T-cell (primary cell): ENCODE results near the gene MAP2K3. TPM values are rescaled to one million over a fixed set of nuclear protein-coding genes. Genes with fewer than 3 reads are reported as not detected.

Experiments
- ATAC-seq, 4 experiments: fragments of 200-7000 bp in 3 of 4; fragments of 150-1000 bp in 1 of 4; cut with Tn5 transposase; replicated peaks in 1 of 4; 1 replicate in 3 of 4; 2 replicates in 1 of 4; pipeline ENCODE4 v1.10.0; 2021; ENCODE audit warnings: moderate library complexity in 3 of 4, mild to moderate bottlenecking in 2 of 4, moderate number of reproducible peaks in 1 of 4
- CTCF ChIA-PET, 2 donors: fragments of 300-600 bp; sonication (Branson Sonifier 250); formaldehyde crosslinking; loops; one replicate each; lab custom pipeline; 2022; ENCODE audit warnings: antibody characterized with exemption in 2 of 2; lab: Charles Lee
- POLR2A ChIA-PET, 2 donors: fragments of 300-600 bp; sonication (Branson Sonifier 250); formaldehyde crosslinking; loops; one replicate each; lab custom pipeline; 2022; ENCODE audit warnings: antibody characterized with exemption in 2 of 2; lab: Charles Lee
- DNase-seq, 35 experiments: peaks; one replicate each; pipeline versions ENCODE4 v3.0.0 to v3.0.0-alpha.2; 2013 to 2023
- H3K27ac ChIP-seq: one replicate; pipeline ENCODE4 v1.5.1; 2013; ENCODE audit warnings: low read length
- H3K27me3 ChIP-seq, 2 experiments: replicated peaks in 1 of 2; 1 replicate in 1 of 2; 2 replicates in 1 of 2; pipeline versions ENCODE4 v1.6.1 to v1.7.0; 2013; ENCODE audit warnings: low read length in 1 of 2, mixed read lengths in 1 of 2; ENCODE audit not compliant: control insufficient read depth in 2 of 2, insufficient read depth in 2 of 2; ENCODE audit errors: extremely low read depth in 1 of 2
- H3K36me3 ChIP-seq, 2 donors: 1 replicate in 1 of 2; 2 replicates in 1 of 2; pipeline versions ENCODE4 v1.6.1 to v1.7.0; 2013; ENCODE audit warnings: low read length in 1 of 2; ENCODE audit not compliant: control insufficient read depth in 2 of 2, insufficient read depth in 1 of 2; ENCODE audit errors: extremely low read depth in 1 of 2
- H3K4me1 ChIP-seq, 2 experiments: 1 replicate in 1 of 2; 2 replicates in 1 of 2; pipeline versions ENCODE4 v1.6.1 to v1.7.0; 2013; ENCODE audit warnings: low read length in 2 of 2, mixed read lengths in 1 of 2; ENCODE audit not compliant: insufficient read depth in 2 of 2, control insufficient read depth in 1 of 2; ENCODE audit errors: extremely low read depth in 1 of 2
- H3K4me3 ChIP-seq, 2 donors: 1 replicate in 1 of 2; 2 replicates in 1 of 2; pipeline versions ENCODE4 v1.5.1 to v1.7.0; 2013; ENCODE audit warnings: mild to moderate bottlenecking in 2 of 2, low read length in 1 of 2, moderate library complexity in 1 of 2; ENCODE audit not compliant: control insufficient read depth in 1 of 2; ENCODE audit errors: extremely low read depth in 1 of 2
- H3K9me3 ChIP-seq: 2 replicates; pipeline ENCODE4 v1.7.0; 2013
- H3K27ac Mint-ChIP-seq, 2 donors: one replicate each; pipeline ENCODE4 v1.8.0; 2020 to 2021; ENCODE audit warnings: mild to moderate bottlenecking in 2 of 2, mixed read lengths in 2 of 2
- H3K27me3 Mint-ChIP-seq, 2 donors: one replicate each; pipeline ENCODE4 v1.8.0; 2021 to 2022; ENCODE audit warnings: mixed read lengths in 2 of 2
- H3K36me3 Mint-ChIP-seq: one replicate; pipeline ENCODE4 v1.8.0; 2021; ENCODE audit warnings: mixed read lengths
- H3K4me1 Mint-ChIP-seq, 3 donors: one replicate each; pipeline ENCODE4 v1.8.0; 2020 to 2022; ENCODE audit warnings: mixed read lengths in 3 of 3, mild to moderate bottlenecking in 1 of 3
- H3K4me3 Mint-ChIP-seq, 3 donors: one replicate each; pipeline ENCODE4 v1.8.0; 2020 to 2022; ENCODE audit warnings: mild to moderate bottlenecking in 3 of 3, mixed read lengths in 3 of 3, moderate library complexity in 3 of 3
- H3K9me3 Mint-ChIP-seq, 3 donors: one replicate each; pipeline ENCODE4 v1.8.0; 2020 to 2022; ENCODE audit warnings: mixed read lengths in 3 of 3
- WGBS: methylation state at CpG from one replicate; pipeline ENCODE4 v1.1.5; 2013; ENCODE audit warnings: missing lambda C conversion rate; ENCODE audit not compliant: insufficient coverage; 5-methylcytosine and 5-hydroxymethylcytosine counted together
- total RNA-seq, 35 experiments: library from RNA in 6 of 35; stranded (reverse) in 6 of 35; fragments of 120-200 nt in 1 of 35; gene quantifications; one replicate each; pipeline versions ENCODE4 v1.2.1 to v1.2.4 and lab custom pipeline; 2013 to 2026

Gene MAP2K3
- total RNA-seq, 5 donors from 2014 or later (not counting 1 experiment from before 2014, with no cell fraction given), result 36.9 to 61.3 (median 57.1) TPM

- H3K27me3 Mint-ChIP-seq, result no peaks in the 10 kb centered on the region
- ChIA-PET POLR2A (interaction anchor here in 1 of 2 donors (0.6 kb wide), 1 partner anchor 249 kb away, joined by 4 read pairs; no protein-coding TSS in a partner anchor), CTCF (interaction anchor here in 1 of 2 donors (0.6 to 0.7 kb wide), 2 partner anchors 178 to 249 kb away, joined by 3 read pairs; no protein-coding TSS in a partner anchor)
- no peaks in the 10 kb centered on the region for H3K9me3 ChIP-seq
- peak overlapping the region; percentile 63 for H3K27ac ChIP-seq
- peak overlapping the region; percentile 63 to 74 for H3K4me3 ChIP-seq
- WGBS, result 20% methylated on average over 48 of the region's 49 CpGs
- H3K36me3 ChIP-seq, result no peaks in the 10 kb centered on the region
- H3K36me3 Mint-ChIP-seq, result no peaks in the 10 kb centered on the region
- peaks cover 60 to 71% (median 61%) of the 10 kb centered on the region in 3 donors for H3K4me1 Mint-ChIP-seq
- H3K27ac Mint-ChIP-seq, result peak overlapping the region; percentile 85 to 94
- DNase-seq (peak in 3 of 35 experiments; percentile 7 to 21 (median 18)), ATAC-seq (peak in 3 of 4 experiments; percentile 3 to 17 (median 7))
- peaks cover 36 to 66% of the 10 kb centered on the region in 2 experiments for H3K4me1 ChIP-seq
- H3K9me3 Mint-ChIP-seq, result no peaks in the 10 kb centered on the region
- no peaks in the 10 kb centered on the region for H3K27me3 ChIP-seq
- peak overlapping the region; percentile 91 to 96 (median 91) for H3K4me3 Mint-ChIP-seq
These were observed 811 bp upstream of the MAP2K3 start for GRCh38 chr17:21283482-21284318.

- Histone ChIP-seq H3K4me3 (peak overlapping the region; percentile 74 to 82), H3K27me3 (peaks cover 0 to 3% of the 10 kb centered on the region in 2 experiments), H3K27ac (peak overlapping the region; percentile 98), H3K9me3 (no peaks in the 10 kb centered on the region), H3K36me3 (peaks cover 0 to 6% of the 10 kb centered on the region in 2 donors), H3K4me1 (peaks cover 29 to 66% of the 10 kb centered on the region in 2 experiments)
- ChIA-PET POLR2A (interaction anchor here in 1 of 2 donors (1.1 to 1.3 kb wide), 2 partner anchors 157 to 166 kb away, joined by 4 to 6 read pairs; no protein-coding TSS in a partner anchor), CTCF (interaction anchor here (0.7 to 1.7 kb wide), 3 partner anchors 164 to 248 kb away, joined by 3 to 4 read pairs (median 3); no protein-coding TSS in a partner anchor)
- Mint-ChIP-seq H3K4me3 (peak overlapping the region; percentile 91 to 96 (median 91)), H3K4me1 (peaks cover 47 to 69% (median 51%) of the 10 kb centered on the region in 3 donors), H3K9me3 (no peaks in the 10 kb centered on the region), H3K27me3 (no peaks in the 10 kb centered on the region), H3K36me3 (no peaks in the 10 kb centered on the region), H3K27ac (peak overlapping the region; percentile 94 to 97)
- 3% methylated on average over 16 of the region's 16 CpGs for WGBS
- DNase-seq (peak in 1 of 35 experiments; percentile 30), ATAC-seq (no peak)
These were observed 904 bp downstream of the MAP2K3 start for GRCh38 chr17:21285164-21286065.

- ATAC-seq (no peak), DNase-seq (peak in 2 of 35 experiments; percentile 27 to 35)
- H3K9me3 Mint-ChIP-seq, result no peaks in the 10 kb centered on the region
- peaks cover 50 to 70% (median 56%) of the 10 kb centered on the region in 3 donors for H3K4me1 Mint-ChIP-seq
- peak overlapping the region; percentile 91 to 96 (median 91) for H3K4me3 Mint-ChIP-seq
- Histone ChIP-seq H3K4me3 (peak overlapping the region; percentile 74 to 82), H3K9me3 (no peaks in the 10 kb centered on the region), H3K4me1 (peaks cover 29 to 67% of the 10 kb centered on the region in 2 experiments), H3K36me3 (peaks cover 0 to 6% of the 10 kb centered on the region in 2 donors), H3K27ac (peak overlapping the region; percentile 98), H3K27me3 (peaks cover 0 to 7% of the 10 kb centered on the region in 2 experiments)
- peak overlapping the region; percentile 94 to 97 for H3K27ac Mint-ChIP-seq
- peaks cover 2% of the 10 kb centered on the region for H3K36me3 Mint-ChIP-seq
- 8% methylated on average over 10 of the region's 16 CpGs for WGBS
- ChIA-PET CTCF (interaction anchor here in 1 of 2 donors (0.7 to 1.7 kb wide), 2 partner anchors 165 to 248 kb away, joined by 3 to 4 read pairs; no protein-coding TSS in a partner anchor), POLR2A (interaction anchor here in 1 of 2 donors (1.1 to 1.3 kb wide), 2 partner anchors 157 to 166 kb away, joined by 4 to 6 read pairs; no protein-coding TSS in a partner anchor)
- peaks cover 0 to 2% of the 10 kb centered on the region in 2 donors for H3K27me3 Mint-ChIP-seq
These were observed 1.7 kb downstream of the MAP2K3 start for GRCh38 chr17:21286066-21286770.

GRCh38 chr17:21286909-21287702, 2.6 kb downstream of the MAP2K3 start:
- H3K9me3 ChIP-seq, result no peaks in the 10 kb centered on the region
- peaks cover 29 to 71% of the 10 kb centered on the region in 2 experiments for H3K4me1 ChIP-seq
- WGBS, result 24% methylated on average over 6 of the region's 9 CpGs
- peak overlapping the region; percentile 98 for H3K27ac ChIP-seq
- peaks cover 4% of the 10 kb centered on the region for H3K36me3 Mint-ChIP-seq
- ChIA-PET CTCF (interaction anchor here (1.0 to 1.7 kb wide), 2 partner anchors 10 to 166 kb away, joined by 3 to 4 read pairs; no protein-coding TSS in a partner anchor), POLR2A (interaction anchor here in 1 of 2 donors (0.6 kb wide), 1 partner anchor 33 kb away, joined by 4 read pairs; no protein-coding TSS in a partner anchor)
- H3K4me3 Mint-ChIP-seq, result peak overlapping the region; percentile 91 to 96 (median 91)
- peaks cover 50 to 70% (median 61%) of the 10 kb centered on the region in 3 donors for H3K4me1 Mint-ChIP-seq
- DNase-seq (peak in 2 of 35 experiments; percentile 11 to 25), ATAC-seq (no peak)
- H3K27me3 ChIP-seq, result peaks cover 0 to 16% of the 10 kb centered on the region in 2 experiments
- no peaks in the 10 kb centered on the region for H3K9me3 Mint-ChIP-seq
- peaks cover 0 to 2% of the 10 kb centered on the region in 2 donors for H3K27me3 Mint-ChIP-seq
- H3K4me3 ChIP-seq, result peak overlapping the region; percentile 56 to 74
- peak overlapping the region; percentile 94 to 97 for H3K27ac Mint-ChIP-seq
- H3K36me3 ChIP-seq, result peaks cover 0 to 15% of the 10 kb centered on the region in 2 donors
